ENCODE data around the gene PAIP2B. TPM values are rescaled to one million over a fixed set of nuclear protein-coding genes. Genes with fewer than 3 reads are reported as not detected.

The PAIP2B gene
- total RNA-seq, 4 donors from 2014 or later = 11.2 to 16.9 (median 12.6) TPM

- no peak for DNase-seq (ENCODE audit: extremely low spot score)
- TF ChIP-seq, protein P1, sequence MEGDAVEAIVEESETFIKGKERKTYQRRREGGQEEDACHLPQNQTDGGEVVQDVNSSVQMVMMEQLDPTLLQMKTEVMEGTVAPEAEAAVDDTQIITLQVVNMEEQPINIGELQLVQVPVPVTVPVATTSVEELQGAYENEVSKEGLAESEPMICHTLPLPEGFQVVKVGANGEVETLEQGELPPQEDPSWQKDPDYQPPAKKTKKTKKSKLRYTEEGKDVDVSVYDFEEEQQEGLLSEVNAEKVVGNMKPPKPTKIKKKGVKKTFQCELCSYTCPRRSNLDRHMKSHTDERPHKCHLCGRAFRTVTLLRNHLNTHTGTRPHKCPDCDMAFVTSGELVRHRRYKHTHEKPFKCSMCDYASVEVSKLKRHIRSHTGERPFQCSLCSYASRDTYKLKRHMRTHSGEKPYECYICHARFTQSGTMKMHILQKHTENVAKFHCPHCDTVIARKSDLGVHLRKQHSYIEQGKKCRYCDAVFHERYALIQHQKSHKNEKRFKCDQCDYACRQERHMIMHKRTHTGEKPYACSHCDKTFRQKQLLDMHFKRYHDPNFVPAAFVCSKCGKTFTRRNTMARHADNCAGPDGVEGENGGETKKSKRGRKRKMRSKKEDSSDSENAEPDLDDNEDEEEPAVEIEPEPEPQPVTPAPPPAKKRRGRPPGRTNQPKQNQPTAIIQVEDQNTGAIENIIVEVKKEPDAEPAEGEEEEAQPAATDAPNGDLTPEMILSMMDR (IDR thresholded peaks at IDR 0.05) = no peak
- TF ChIP-seq POLR2A (IDR thresholded peaks at IDR 0.05; ENCODE audit: low read depth) (no peak), EP300 (IDR thresholded peaks at IDR 0.05) (no peak), POLR2AphosphoS5 (IDR thresholded peaks at IDR 0.05) (no peak)
- Histone ChIP-seq H3K9me3 (no peaks in the 10 kb centered on the region), H3K27ac (replicated peaks in 1 of 4) (no peak overlapping the region), H3K27me3 (no peaks in the 10 kb centered on the region), H3K4me3 (no peak overlapping the region), H3K36me3 (peaks cover 41 to 61% (median 57%) of the 10 kb centered on the region in 4 donors), H3K4me1 (peaks cover 0 to 6% (median 0%) of the 10 kb centered on the region in 4 donors)
- 78% methylated on average over 3 of the region's 3 CpGs for WGBS
- intact Hi-C loops (cut with DNase I) = no loop called here
These were observed 76.7 kb downstream of the PAIP2B start for GRCh38 chr2:71150082-71150816.

- H3K36me3 ChIP-seq = peaks cover 55 to 77% (median 73%) of the 10 kb centered on the region in 4 donors
These were observed 78.3 kb downstream of the PAIP2B start for GRCh38 chr2:71148506-71149063.

DNA sequence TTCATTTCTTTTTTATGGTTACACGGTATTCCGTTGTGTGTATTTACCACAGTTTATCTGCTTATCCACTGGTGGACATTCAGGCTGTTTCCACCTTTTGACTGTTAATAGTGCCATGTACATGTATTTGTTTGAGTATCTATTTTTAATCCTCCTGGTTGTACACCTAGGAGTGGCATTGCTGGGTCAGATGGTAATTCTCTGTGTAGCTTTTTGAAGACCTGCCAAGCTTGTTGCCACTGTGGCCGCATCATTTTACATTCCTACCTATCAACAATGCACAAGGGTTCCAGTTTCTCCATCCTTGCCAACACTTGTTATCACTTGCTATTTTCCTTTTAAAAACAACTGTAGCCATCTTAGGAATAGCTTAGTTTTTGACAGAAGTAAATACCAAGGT is 83.1 kb downstream of the PAIP2B start:
- Histone ChIP-seq H3K27ac (replicated peaks in 1 of 4) (no peak overlapping the region), H3K4me1 (peaks cover 0 to 9% (median 0%) of the 10 kb centered on the region in 4 donors), H3K4me3 (no peak overlapping the region), H3K9me3 (no peaks in the 10 kb centered on the region), H3K36me3 (peaks cover 77 to 100% (median 97%) of the 10 kb centered on the region in 4 donors), H3K27me3 (no peaks in the 10 kb centered on the region)
- intact Hi-C loops (cut with DNase I) = no loop called here
- DNase-seq (ENCODE audit: extremely low spot score) = no peak
- 89% methylated on average over 3 of the region's 3 CpGs for WGBS
- TF ChIP-seq, protein P1 (IDR thresholded peaks at IDR 0.05) = no peak
- TF ChIP-seq POLR2AphosphoS5 (IDR thresholded peaks at IDR 0.05) = no peak
- no peak for TF ChIP-seq POLR2A (IDR thresholded peaks at IDR 0.05; ENCODE audit: low read depth)
- no peak for TF ChIP-seq EP300 (IDR thresholded peaks at IDR 0.05)

More at GRCh38 chr2:71148506-71149063, 78.3 kb downstream of the PAIP2B start:
- no peak for DNase-seq (ENCODE audit: extremely low spot score)
- Histone ChIP-seq H3K4me3 (no peak overlapping the region), H3K27ac (replicated peaks in 1 of 4) (no peak overlapping the region), H3K9me3 (no peaks in the 10 kb centered on the region), H3K4me1 (peaks cover 0 to 9% (median 0%) of the 10 kb centered on the region in 4 donors), H3K27me3 (no peaks in the 10 kb centered on the region)
- TF ChIP-seq POLR2AphosphoS5 (IDR thresholded peaks at IDR 0.05) = no peak
- TF ChIP-seq POLR2A (IDR thresholded peaks at IDR 0.05; ENCODE audit: low read depth) = no peak
- TF ChIP-seq, protein P1 (IDR thresholded peaks at IDR 0.05) = no peak
- no peak for TF ChIP-seq EP300 (IDR thresholded peaks at IDR 0.05)
- WGBS = 85% methylated on average over 2 of the region's 2 CpGs
- intact Hi-C loops (cut with DNase I) = no loop called here

- WGBS = 73% methylated on average over 3 of the region's 3 CpGs
- no peak for TF ChIP-seq EP300 (IDR thresholded peaks at IDR 0.05)
- TF ChIP-seq POLR2AphosphoS5 (IDR thresholded peaks at IDR 0.05) = no peak
- Histone ChIP-seq H3K4me3 (no peak overlapping the region), H3K36me3 (peaks cover 52 to 82% (median 70%) of the 10 kb centered on the region in 4 donors), H3K4me1 (peaks cover 13 to 20% (median 16%) of the 10 kb centered on the region in 4 donors), H3K27me3 (no peaks in the 10 kb centered on the region), H3K27ac (replicated peaks in 1 of 4) (no peak overlapping the region), H3K9me3 (no peaks in the 10 kb centered on the region)
- DNase-seq (ENCODE audit: extremely low spot score) = no peak
- intact Hi-C loops (cut with DNase I) = no loop called here
These were observed 90.7 kb downstream of the PAIP2B start for GRCh38 chr2:71136174-71136573.

DNA sequence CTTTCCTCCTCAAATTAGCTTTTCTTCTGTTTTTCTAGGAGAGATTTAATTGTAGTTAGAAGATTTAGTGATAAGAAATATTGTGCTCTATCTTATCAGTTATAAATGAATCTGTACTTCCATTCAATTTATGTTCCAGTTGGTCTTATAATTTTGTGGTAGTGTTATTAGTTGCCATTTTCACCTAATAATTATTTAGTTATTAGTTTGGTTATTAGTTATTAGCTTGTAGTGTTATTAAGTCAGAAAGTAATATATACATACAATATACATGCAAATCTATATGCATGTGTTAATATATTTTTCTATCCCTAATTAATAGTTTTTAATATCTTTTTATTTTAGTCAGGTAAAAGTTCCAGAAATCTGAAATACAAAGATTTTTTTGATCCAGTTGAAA is 93.3 kb downstream of the PAIP2B start:
- no peak overlapping the region for H3K27ac ChIP-seq (replicated peaks in 1 of 4)
- peaks cover 28 to 56% (median 46%) of the 10 kb centered on the region in 4 donors for H3K36me3 ChIP-seq
- DNase-seq (ENCODE audit: extremely low spot score) = no peak
- no peak overlapping the region for H3K4me3 ChIP-seq
- TF ChIP-seq, protein P1 (IDR thresholded peaks at IDR 0.05) = no peak
- H3K4me1 ChIP-seq = peaks cover 21 to 32% (median 26%) of the 10 kb centered on the region in 4 donors
- no peaks in the 10 kb centered on the region for H3K27me3 ChIP-seq
- intact Hi-C loops (cut with DNase I) = loop anchor here (5.0 kb wide), 1 partner anchor 61 kb away; no protein-coding TSS in a partner anchor
- H3K9me3 ChIP-seq = no peaks in the 10 kb centered on the region

All from esophagus muscularis mucosa (tissue), 4 donors.